ENCODE results near the gene PTCSC3. TPM values are rescaled to one million over a fixed set of nuclear protein-coding genes. Genes with fewer than 3 reads are reported as not detected.

PTCSC3 gene
- total RNA-seq, 2 experiments from 2014 or later, result not detected

DNA sequence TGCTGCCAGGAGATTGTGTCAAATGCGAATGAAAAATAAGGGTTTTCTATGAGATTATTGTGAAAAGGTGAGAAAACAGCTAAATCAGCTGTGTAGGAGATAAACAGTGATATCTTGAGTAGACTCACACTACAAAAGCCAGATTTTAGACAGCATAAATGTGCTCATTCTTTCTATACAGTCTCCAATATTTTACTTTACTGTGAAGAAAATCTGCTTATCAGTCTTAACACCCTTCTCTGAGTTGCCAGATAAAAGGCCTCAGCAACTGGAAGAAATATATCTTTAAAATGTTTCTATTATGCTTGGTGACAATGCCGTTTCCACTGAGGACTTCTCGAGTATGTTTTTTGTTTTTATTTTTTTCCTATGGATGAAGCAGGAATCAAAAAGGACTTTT lies 47.0 kb upstream of the PTCSC3 start:
- DNase-seq (ENCODE audit: low spot score), result no peak
- H3K4me2 ChIP-seq (ENCODE audit: low read length), result no peak overlapping the region
- CTCF ChIA-PET (ENCODE audit: unreplicated experiment), result no interaction called here
- no peak for TF ChIP-seq EZH2phosphoT487 (IDR thresholded peaks at IDR 0.05; ENCODE audit: borderline replicate concordance, low read depth, low read length)
- TF ChIP-seq CTCF (conservative IDR thresholded peaks at IDR 0.05; ENCODE audit: low read length), result no peak
- H3K4me3 ChIP-seq (ENCODE audit: low read depth, low read length, poor library complexity, severe bottlenecking), result no peak overlapping the region
- H3K4me1 ChIP-seq (ENCODE audit: insufficient read depth, low read length, poor library complexity, severe bottlenecking), result no peaks in the 10 kb centered on the region
- no peaks in the 10 kb centered on the region for H4K20me1 ChIP-seq (ENCODE audit: insufficient read depth, low read length)
- no peaks in the 10 kb centered on the region for H3K9me3 ChIP-seq (ENCODE audit: low read length)
- no peak overlapping the region for H2AFZ ChIP-seq (ENCODE audit: low read length)
- no peaks in the 10 kb centered on the region for H3K9me2 ChIP-seq (ENCODE audit: insufficient read depth, low read length)
- POLR2A ChIA-PET, result no interaction called here
- no TSS peak for BruUV-seq (replicated peaks)
- H3K27ac ChIP-seq (ENCODE audit: low read depth, low read length, poor library complexity, severe bottlenecking), result no peak overlapping the region
- no peaks in the 10 kb centered on the region for H3K79me2 ChIP-seq (ENCODE audit: insufficient read depth, low read depth, low read length)
- intact Hi-C loops (cut with micrococcal nuclease; ENCODE audit: unreplicated experiment), result no loop called here
- no peaks in the 10 kb centered on the region for H3K36me3 ChIP-seq (ENCODE audit: insufficient read depth, low read length)

GRCh38 chr14:36222952-36223468 lies 46.5 kb upstream of the PTCSC3 start:
- ChIA-PET POLR2A (no interaction called here), CTCF (ENCODE audit: unreplicated experiment) (no interaction called here)
- Histone ChIP-seq H2AFZ (ENCODE audit: low read length) (no peak overlapping the region), H3K9me3 (ENCODE audit: low read length) (no peaks in the 10 kb centered on the region), H3K79me2 (ENCODE audit: insufficient read depth, low read depth, low read length) (no peaks in the 10 kb centered on the region), H3K4me1 (ENCODE audit: insufficient read depth, low read length, poor library complexity, severe bottlenecking) (no peaks in the 10 kb centered on the region), H3K4me2 (ENCODE audit: low read length) (no peak overlapping the region), H4K20me1 (ENCODE audit: insufficient read depth, low read length) (no peaks in the 10 kb centered on the region), H3K9me2 (ENCODE audit: insufficient read depth, low read length) (no peaks in the 10 kb centered on the region), H3K4me3 (ENCODE audit: low read depth, low read length, poor library complexity, severe bottlenecking) (no peak overlapping the region), H3K27ac (ENCODE audit: low read depth, low read length, poor library complexity, severe bottlenecking) (no peak overlapping the region), H3K36me3 (ENCODE audit: insufficient read depth, low read length) (no peaks in the 10 kb centered on the region)
- TF ChIP-seq EZH2phosphoT487 (IDR thresholded peaks at IDR 0.05; ENCODE audit: borderline replicate concordance, low read depth, low read length), result no peak
- no peak for TF ChIP-seq CTCF (conservative IDR thresholded peaks at IDR 0.05; ENCODE audit: low read length)
- intact Hi-C loops (cut with micrococcal nuclease; ENCODE audit: unreplicated experiment), result no loop called here
- BruUV-seq (replicated peaks), result no TSS peak
- DNase-seq (ENCODE audit: low spot score), result no peak

- intact Hi-C loops (cut with micrococcal nuclease; ENCODE audit: unreplicated experiment), result no loop called here
- no TSS peak for BruUV-seq (replicated peaks)
- H3K9me3 ChIP-seq (ENCODE audit: low read length), result no peaks in the 10 kb centered on the region
- H3K36me3 ChIP-seq (ENCODE audit: insufficient read depth, low read length), result no peaks in the 10 kb centered on the region
- H3K4me2 ChIP-seq (ENCODE audit: low read length), result no peak overlapping the region
- DNase-seq (ENCODE audit: low spot score), result no peak
- no peak overlapping the region for H3K27ac ChIP-seq (ENCODE audit: low read depth, low read length, poor library complexity, severe bottlenecking)
- no peak overlapping the region for H2AFZ ChIP-seq (ENCODE audit: low read length)
- H3K4me1 ChIP-seq (ENCODE audit: insufficient read depth, low read length, poor library complexity, severe bottlenecking), result no peaks in the 10 kb centered on the region
- no peak for TF ChIP-seq CTCF (conservative IDR thresholded peaks at IDR 0.05; ENCODE audit: low read length)
- no peak for TF ChIP-seq EZH2phosphoT487 (IDR thresholded peaks at IDR 0.05; ENCODE audit: borderline replicate concordance, low read depth, low read length)
- no peak overlapping the region for H3K4me3 ChIP-seq (ENCODE audit: low read depth, low read length, poor library complexity, severe bottlenecking)
- POLR2A ChIA-PET, result no interaction called here
- H4K20me1 ChIP-seq (ENCODE audit: insufficient read depth, low read length), result no peaks in the 10 kb centered on the region
- no peaks in the 10 kb centered on the region for H3K9me2 ChIP-seq (ENCODE audit: insufficient read depth, low read length)
- CTCF ChIA-PET (ENCODE audit: unreplicated experiment), result no interaction called here
- no peaks in the 10 kb centered on the region for H3K79me2 ChIP-seq (ENCODE audit: insufficient read depth, low read depth, low read length)
Observed at GRCh38 chr14:36222337-36222736, 45.8 kb upstream of the PTCSC3 start.

Measured in OCI-LY7 (cell line).